Stimulated activated CD8-positive, alpha-beta memory T cell treated with anti-CD3 and anti-CD28 coated beads, Interleukin-12 subunit alpha, Interleukin-12 subunit beta, amount 100 ng/mL, for 24 hours (primary cell): ENCODE results near the gene YARS2.

Experiments used
- DNase-seq: peaks from one replicate; pipeline ENCODE4 v3.0.0-alpha.2; 2020; ENCODE audit errors: extremely low read depth

Gene YARS2

DNA sequence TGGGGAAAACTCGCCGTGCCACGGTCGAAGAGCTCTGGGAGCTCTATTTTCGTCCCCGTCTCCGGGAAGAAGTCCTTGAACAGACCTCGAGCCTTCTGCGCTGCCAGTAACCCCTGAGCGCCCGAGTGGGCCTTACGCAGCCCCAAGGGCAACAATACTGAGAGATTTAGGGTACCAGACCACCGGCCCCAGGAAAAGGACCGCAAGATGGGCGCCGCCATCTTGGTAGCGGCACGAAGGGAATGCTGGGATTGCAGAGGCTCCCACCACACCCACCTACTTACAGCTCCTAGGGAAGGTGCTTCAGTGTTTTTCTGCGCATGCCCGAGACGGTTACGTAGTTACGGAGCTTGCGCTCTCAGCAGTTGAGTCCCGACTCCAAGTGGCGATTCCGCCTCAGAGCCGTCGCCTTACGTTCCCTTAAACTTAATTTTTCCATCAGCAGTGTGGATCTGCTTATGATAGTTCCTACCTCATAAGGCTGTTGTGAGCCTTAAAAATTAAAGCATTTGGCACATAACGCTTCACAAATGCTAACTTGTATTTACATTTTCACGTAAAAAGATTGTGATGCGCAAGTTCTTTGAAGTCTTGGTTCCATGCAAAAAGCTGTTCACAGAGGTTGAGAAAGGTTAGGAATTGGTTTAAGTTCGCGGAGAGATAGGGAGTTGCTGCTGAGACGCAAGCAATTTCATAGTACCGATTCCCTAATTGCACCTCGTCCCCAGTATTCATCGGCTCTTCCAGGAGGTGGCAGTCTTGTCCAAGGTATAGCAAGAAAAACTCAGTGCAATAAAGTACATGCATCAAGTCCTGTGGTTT, at the start of gene YARS2:
Gene YARS2, minus strand, starts transcription at position 244 of the 822 bp plus-strand sequence. Its CDS starts 23 bp downstream, at position 221.
- peak; percentile 75 for DNase-seq

DNA sequence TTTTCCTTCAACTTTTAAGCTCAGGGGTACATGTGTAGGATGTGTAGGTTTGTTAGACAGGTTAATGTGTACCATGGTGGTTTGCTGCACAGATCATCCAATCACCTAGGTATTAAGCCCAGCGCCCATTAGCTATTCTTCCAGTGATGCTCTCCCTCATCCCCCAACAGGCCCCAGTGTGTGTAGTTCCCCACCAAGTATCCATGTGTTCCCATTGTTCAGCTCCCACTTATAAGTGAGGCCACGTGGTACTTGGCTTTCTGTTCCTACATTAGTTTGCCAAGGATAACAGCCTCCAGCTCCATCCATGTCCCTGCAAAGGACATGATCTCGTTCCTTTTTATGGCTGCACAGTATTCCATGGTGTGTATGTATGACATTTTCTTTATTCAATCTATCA, 48.6 kb upstream of the YARS2 start:
- no peak for DNase-seq

- DNase-seq: no peak
Observed at GRCh38 chr12:32801269-32801980, 45.7 kb upstream of the YARS2 start.

DNA sequence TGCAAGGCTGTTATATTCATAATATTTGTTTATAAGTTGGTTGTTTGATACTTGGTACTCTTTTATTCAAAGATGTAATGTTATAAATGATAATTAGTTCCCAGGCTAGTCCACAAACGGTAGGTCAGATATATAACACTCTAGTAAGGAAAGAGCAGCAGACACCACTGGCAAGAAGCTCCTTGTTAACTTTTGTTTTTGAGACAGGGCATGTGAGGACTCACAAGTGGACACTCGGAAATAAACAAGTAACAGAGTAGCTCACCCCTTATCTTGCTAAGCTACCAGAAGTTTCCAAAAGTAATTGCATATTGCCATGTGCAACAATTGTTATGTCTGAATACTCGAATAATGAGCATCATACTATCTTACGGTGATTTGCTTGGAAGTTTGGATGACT, 38.6 kb upstream of the YARS2 start:
- no peak for DNase-seq

- DNase-seq: no peak
Observed at GRCh38 chr12:32789916-32790315, 34.2 kb upstream of the YARS2 start.

DNA sequence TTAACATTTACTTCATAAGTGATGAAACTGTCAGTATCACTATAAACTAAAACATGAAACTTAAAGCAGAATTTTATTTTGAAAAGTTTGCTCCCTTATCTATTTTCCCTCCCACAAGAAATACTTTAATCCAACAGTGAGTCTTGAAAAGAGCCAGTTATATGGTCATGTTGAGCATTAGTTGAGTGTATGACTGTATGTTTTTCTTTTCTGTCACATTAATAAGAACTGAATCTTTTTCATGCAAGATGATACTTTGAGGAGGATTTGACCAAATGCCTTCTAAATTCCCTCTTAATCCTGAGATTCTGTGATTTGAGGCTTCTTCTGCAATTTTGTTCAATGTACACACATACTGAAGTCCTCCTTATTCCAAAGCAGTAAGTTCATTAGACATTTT, 33.7 kb upstream of the YARS2 start:
- DNase-seq: no peak

- no peak for DNase-seq
Observed at GRCh38 chr12:32788405-32788804, 32.7 kb upstream of the YARS2 start.

GRCh38 chr12:32785557-32785956, 29.9 kb upstream of the YARS2 start:
- no peak for DNase-seq

DNA sequence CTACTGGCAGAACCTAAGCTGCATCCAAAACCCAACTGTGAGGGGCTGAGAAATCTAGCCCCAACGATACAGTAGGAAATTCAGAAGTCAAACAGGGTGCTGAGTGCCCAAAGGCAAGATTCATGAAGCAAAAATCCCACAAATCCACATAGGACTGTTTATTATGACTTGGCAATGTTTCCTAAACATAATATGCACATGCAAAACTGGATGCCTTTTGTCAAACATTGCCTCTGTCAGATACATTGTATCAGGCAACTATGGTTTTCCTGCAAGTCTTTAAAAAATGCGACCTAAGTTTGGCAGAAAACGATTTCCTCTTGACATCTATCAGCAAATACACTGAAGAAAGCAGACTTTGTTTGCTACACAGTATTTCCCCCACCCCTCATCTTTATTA, 27.3 kb upstream of the YARS2 start:
- no peak for DNase-seq

DNA sequence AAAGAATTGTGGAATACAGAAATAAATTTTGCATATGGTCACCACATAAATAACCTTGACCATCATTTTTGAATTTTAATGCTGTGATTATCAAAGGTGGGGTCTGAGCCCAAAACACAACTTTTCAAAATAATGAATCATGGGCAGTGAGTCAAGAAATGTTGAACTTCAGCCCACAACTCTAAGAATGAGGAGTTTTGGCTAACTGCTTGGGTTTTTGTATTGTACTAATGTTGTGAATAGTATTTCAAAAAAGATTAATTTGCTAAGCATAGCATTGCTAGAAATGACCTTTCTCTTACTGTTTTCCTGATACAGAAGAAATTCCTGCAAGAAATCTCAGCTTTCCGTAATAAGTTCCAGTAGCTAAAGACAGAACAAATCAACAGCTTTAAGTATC, 24.4 kb upstream of the YARS2 start:
- no peak for DNase-seq

DNA sequence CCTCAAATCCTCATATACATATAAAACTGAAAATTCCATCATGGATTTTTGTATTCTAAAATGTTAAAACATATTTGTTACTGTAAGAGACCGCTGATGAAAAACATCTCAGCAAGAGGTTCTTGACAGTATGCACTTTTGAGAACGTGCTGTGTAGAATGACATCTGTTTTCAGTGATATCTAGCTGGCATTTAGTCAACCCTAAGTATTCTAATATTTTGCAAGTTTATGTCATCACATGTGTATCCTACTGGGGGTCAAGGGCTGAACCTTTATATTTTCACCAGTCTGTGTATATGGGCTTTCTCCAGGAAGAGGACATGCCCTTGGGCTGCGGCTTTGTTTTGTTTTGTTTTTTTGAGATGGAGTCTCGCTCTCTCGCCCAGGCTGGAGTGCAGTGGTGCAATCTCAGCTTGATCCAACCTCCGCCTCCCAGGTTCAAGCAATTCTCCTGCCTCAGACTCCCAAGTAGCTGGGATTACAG, 22.0 kb upstream of the YARS2 start:
- DNase-seq: no peak

- no peak for DNase-seq
Observed at GRCh38 chr12:32777159-32777558, 21.5 kb upstream of the YARS2 start.

DNA sequence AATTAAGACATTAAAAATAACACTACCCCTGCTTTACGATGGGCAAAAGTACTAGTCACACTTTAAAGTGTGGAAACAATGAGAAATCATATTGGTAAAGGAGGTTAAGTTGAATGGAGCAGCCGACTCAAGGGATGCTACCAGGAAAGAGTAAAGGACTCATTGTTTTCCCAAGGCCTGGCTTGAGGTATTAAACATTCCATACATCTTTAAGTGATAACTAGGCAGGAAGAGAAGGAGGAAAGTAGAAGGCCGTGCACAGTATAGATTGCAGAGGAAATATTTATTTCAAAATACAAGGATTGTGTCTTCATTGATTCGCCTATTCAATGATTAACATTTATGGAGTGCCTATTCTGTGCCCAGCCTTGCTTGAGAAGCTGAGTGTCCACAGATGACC, 20.6 kb upstream of the YARS2 start:
- DNase-seq: no peak

- DNase-seq: no peak
Observed at GRCh38 chr12:32773691-32774090, 18.0 kb upstream of the YARS2 start.

DNA sequence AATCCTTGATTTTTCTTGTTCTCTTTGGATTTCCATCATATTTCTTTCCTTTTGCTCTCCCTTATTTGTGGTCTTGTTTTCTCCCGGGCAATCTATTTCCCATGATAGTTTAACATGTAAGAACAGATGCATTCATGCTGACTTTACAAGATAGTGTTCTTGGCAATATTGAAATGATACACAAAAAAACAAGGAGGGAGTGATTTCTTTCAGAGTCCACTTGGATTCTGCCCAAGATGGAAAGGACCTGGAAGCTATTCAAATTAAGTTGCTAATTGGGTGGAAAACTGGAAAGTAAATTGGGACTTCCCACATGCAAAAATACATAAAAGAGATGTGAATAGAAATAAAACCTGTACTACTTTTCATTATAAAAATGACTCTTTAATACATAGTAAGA, 14.4 kb upstream of the YARS2 start:
- DNase-seq: no peak

- no peak for DNase-seq
Observed at GRCh38 chr12:32768518-32768917, 12.8 kb upstream of the YARS2 start.

DNA sequence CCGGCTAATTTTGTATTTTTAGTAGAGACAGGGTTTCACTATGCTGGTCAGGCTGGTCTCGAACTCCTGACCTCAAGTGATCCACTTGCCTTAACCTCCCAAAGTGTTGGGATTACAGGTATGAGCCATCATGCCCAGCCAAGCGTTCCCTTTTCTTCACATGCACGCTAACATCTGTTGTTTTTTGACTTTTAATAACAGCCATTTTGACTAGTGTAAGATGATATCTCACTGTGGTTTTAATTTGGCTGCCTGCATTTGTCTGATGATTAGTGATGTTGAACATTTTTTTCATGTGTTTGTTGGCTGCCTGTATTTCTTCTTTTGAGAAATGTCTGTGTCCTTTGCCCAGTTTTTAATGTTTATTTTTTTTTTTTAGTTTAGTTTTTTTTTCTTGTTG, 10.2 kb upstream of the YARS2 start:
- DNase-seq: no peak

GRCh38 chr12:32761716-32762115, 6.0 kb upstream of the YARS2 start:
- no peak for DNase-seq

- no peak for DNase-seq
Observed at GRCh38 chr12:32757157-32757556, 1.5 kb upstream of the YARS2 start.

- no peak for DNase-seq
Observed at GRCh38 chr12:32756476-32757066, 874 bp upstream of the YARS2 start.

- DNase-seq: peak; percentile 33
Observed at GRCh38 chr12:32755051-32755653, 545 bp downstream of the YARS2 start.

DNA sequence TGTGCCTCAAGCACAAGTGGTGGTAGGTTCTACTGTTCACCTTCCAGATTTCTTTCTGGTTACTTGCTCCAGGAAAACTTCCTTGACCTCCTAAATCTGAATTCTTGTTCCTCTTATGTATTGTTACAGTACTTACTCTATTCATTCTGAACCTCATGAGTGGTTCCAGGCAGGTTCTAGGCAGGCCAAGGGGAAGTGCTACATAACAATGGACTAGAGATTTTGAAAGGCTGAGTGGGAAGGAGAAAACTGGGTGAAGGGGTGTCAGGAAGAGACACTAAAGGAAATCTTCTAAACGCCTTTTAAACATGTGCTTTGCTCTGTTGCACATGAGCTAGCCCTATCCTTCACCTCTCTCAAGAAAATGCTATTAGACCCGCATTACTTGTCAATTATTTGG, 1.6 kb downstream of the YARS2 start:
- DNase-seq: no peak
